LHCN-M2 (cell line): ENCODE data around the gene GPC6. TPM values are rescaled to one million over a fixed set of nuclear protein-coding genes. Genes with fewer than 3 reads are reported as not detected.
"Not testable (repeated sequence)": the region's sequence is repeated elsewhere in the genome, so short reads cannot be mapped to it uniquely, and the experiment has no call there.

Experiments
- DNase-seq: peaks from one replicate; pipeline ENCODE4 v3.0.0-alpha.2; 2012; ENCODE audit warnings: low read depth
- total RNA-seq: library from RNA; depleted of rRNA; stranded (reverse); fragments of >200 nt; gene quantifications from 2 replicates; pipeline ENCODE4 v1.2.3, GENCODE V29; 2014

The GPC6 gene
- total RNA-seq, 1 experiment from 2014 or later = 17.0 TPM

- no peak for DNase-seq
Measured at GRCh38 chr13:93425411-93425810, 198.8 kb downstream of the GPC6 start.

GRCh38 chr13:93430381-93430780 lies 203.8 kb downstream of the GPC6 start:
- DNase-seq = no peak

DNA sequence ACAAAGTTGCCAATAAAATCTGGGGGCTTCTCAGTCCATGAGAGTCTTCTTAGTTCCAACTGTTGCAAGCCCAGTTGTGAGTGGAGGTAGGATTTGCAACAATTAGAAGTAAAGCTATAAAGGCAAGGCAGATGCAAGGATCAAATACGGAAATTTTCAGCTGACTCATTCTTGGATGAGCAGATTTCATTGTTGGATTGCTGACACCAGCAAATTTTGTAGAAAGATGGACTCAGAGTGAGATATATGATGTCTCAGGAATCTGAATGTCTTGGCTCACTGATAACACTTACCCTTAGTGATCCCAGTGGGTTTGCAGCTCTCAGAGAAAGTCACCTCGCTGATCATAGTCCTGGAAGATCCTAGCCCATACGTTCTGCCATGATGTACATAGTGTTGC lies 209.0 kb downstream of the GPC6 start:
- no peak for DNase-seq

- no peak for DNase-seq
Measured at GRCh38 chr13:93437081-93437480, 210.5 kb downstream of the GPC6 start.

DNA sequence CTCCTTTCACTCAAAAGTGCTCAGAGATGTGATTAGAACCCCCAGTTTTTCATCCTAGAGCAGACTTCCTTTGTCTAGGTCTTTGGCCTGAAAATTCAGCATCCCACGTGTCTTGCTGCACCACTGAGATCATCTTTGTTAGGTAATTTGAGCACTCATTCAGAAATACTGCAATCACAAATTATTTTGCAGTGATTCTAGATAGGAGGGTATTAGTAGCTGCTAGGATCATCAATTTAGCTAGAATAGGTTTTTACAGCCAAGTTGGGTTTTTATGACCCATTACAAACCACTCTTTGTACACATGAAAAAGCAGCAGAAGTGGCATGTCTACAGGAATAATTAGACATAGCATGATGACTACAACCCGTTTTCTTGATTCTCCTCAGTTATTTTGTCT lies 219.6 kb downstream of the GPC6 start:
- no peak for DNase-seq

DNA sequence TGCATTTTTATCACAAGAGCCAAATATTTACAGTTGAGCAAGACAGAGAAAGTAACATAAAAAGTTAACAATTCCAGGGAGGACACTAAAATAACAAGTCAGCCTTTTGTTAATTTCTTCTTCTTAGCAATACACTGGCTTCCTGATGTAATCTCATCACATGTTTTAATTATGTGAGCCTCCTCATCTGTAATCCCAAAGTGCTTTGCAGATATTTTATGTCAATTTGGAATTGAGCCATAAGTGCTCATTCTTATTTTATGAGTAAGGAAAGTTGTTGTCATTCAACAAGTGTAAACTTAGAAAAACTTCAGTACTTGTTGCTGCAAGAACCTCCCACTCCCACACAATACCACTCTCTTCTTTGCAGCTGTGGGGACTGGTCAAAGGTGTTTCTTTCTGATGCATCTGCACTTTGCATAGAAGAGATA lies 223.6 kb downstream of the GPC6 start:
- peak; percentile 50 for DNase-seq

DNA sequence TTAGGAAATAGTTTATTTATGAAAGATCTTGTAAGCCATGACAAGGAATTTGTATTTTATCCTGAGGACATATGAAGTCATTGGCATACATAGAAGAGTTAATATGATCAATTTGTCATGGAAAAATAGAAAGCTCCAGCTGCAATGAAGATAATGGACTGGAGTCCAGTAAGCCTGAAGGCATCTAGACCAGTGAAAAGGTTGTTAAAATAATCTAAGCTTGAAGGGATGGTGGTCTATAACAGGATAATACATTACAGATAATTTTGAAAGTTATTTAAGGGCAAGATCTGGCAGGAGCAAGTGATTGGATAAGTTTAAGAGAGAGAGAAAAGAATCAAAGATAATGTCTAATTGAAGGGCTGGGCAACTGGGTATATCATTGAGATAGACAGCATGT lies 224.2 kb downstream of the GPC6 start:
- no peak for DNase-seq

- not testable (repeated sequence) for DNase-seq
Measured at GRCh38 chr13:93454676-93455235, 228.1 kb downstream of the GPC6 start.

- DNase-seq = no peak
Measured at GRCh38 chr13:93455861-93456260, 229.3 kb downstream of the GPC6 start.

DNA sequence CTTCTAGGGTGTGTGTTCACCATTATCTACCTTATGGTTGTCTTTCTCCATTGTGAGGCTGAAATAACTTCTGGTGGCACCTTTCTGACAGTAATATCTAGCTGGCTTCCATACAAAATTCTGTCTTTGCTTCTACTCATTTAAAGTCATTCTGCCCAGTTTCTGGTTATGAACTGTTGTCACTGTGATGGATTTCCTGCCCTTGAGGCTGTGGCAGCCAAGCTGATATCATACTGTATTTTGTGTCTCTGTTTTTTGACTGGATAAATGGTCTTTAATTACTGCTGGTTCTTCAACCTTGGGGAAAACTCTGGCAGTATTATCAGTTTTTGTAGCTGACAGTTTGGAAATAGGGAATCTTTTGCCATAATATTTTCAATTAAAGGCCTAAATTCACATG lies 233.4 kb downstream of the GPC6 start:
- DNase-seq = no peak

GRCh38 chr13:93462151-93462550 lies 235.5 kb downstream of the GPC6 start:
- DNase-seq = no peak

DNA sequence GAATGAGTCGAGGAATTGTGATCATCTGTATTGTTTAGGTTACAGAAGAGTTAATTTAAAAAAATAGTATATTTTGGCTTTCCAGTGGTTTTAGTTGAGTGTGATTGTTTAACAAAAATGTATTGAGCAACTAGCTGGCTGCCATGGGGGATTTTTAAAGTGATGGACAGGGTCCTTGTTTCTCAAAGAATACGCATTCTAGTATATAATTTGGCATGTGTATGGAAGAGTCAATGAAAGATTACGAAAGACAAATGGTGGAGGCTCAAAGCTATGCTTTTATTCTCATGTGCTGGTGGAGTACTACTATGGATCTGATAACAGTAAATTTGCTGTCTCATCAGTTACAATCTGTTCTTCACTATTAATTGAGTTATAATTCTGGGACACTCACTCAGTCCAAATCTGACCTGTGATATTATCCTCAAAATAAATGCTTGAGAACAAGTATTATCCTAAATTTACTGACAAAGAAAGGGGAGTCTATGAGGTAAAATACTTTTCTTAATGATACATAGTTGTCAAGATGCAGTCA lies 240.0 kb downstream of the GPC6 start:
- DNase-seq = no peak

DNA sequence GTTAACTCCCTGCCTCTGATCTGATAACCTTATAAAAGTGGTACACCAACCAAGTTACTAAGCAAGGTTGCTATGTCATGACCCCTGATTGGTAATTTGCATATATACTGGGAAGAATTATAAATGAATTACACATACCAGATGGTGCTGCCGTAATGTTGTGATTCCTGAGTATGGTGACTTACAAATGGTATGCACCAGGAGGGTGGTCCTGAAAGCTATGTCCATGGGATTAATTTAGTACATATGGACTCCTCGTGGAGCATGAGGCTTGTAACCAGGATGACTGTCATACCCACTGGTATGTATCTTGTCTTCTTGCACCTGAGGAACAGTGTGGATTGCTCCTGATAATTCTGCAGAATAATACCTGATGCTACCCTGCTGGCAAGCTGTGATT lies 240.6 kb downstream of the GPC6 start:
- no peak for DNase-seq

GRCh38 chr13:93468433-93468832 lies 241.8 kb downstream of the GPC6 start:
- no peak for DNase-seq

DNA sequence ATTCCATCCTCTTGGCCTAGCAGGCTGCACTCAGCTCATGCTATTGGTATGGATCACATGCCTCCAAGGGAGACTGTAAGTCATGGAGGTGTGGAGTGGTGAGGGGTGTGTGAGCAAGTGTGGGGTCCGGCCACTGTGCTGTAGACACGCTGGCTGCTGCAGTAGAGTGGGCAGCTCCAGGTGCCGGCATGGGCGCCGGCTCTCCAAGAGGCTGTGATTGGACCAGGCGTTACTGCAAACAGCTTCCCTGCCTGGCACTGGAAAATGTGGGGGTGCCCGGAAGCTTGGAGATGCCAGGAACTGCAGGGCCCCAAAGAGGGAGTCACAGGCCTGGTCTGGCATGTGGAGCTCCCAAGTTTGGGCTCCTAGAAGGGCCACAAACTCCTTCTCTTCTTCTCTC lies 245.7 kb downstream of the GPC6 start:
- DNase-seq = no peak

DNA sequence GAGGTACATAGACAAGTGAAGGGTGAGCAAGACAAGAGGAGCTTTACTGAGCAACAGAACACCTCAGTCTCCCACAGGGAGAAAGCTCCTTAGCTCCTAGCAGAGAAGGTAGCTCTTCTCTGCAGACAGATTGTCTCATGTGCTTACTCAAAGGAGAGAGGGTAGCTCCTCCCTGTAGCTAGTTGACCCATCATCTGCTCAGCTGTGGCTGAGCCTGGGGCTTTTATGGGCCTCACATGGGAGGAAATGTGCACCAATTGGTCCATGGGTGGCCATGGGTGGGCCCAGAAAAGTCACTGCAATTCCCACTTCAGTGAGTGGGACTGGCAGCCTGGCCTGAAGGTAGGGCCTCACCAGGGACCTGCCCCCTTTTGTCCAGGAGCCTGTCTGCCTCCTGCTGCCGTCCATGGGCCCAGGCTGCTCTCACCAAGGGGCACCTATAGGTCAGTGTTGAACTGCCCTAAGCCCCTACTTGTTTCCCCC lies 246.2 kb downstream of the GPC6 start:
- no peak for DNase-seq

GRCh38 chr13:93473441-93474270 lies 247.0 kb downstream of the GPC6 start:
- DNase-seq = peak; percentile 90

DNA sequence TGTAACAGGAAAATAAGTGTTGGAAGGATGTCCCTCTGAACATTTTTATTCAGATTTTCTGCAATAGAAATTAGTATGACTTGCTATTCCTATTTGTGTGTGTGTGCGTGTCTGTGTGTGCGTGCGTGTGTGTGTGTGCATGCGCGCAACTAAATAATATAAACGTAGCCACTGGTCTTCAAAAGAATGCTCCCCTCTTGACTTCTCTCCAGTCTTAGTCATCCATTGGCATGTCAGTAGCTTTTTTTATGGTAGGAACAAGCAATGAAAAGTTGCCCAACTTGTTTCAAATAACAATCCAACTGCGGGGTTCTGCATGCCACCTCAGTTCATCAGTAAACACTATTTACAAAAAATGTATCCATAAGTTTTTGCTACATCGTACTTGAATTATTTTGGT lies 249.6 kb downstream of the GPC6 start:
- DNase-seq = peak; percentile 83

DNA sequence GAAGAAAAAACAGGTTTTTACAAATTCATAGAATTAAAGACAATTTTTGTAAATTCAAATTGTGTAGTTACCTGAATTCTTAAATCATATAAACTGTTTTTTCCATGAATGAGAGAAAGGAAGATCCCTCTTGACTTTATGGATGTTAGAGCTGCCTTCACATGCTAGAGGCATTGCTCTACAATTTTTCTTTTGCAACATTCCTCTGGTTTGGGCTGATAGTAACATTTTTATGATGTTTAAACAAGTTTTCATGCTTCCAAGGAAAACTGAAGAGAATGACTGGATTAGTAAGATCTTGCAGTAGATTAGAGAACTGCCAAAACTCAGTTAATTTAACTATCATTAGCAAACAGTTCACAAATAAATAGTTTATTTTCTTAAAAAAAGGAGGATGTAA lies 250.6 kb downstream of the GPC6 start:
- no peak for DNase-seq

DNA sequence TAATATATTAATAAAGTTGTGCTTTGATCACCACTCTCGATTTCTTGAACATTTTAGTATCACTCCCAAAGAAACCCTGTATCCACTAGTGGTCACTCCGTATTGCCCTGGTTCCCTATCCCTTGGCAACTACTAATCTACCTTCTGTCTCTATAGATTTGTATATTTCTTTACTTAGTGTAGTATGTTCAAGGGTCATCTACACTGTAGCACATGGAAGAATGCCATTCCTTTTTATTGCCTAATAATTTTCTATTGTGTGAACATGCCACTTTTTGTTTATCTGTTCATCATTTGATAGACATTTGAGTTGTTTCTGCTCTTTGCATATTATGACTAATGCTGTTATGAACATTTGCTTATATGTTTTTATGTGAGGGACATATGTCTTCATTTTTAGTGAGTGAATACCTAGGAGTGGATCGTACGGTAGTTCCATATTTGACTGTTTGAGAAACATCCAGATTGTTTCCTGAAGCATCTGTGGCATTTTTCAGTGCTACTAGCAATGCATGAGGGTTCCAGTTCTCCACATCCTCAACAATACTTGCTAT lies 254.0 kb downstream of the GPC6 start:
- DNase-seq = no peak

GRCh38 chr13:93496117-93496516 lies 269.5 kb downstream of the GPC6 start:
- not testable (repeated sequence) for DNase-seq

- DNase-seq = no peak
Measured at GRCh38 chr13:93496985-93497673, 270.5 kb downstream of the GPC6 start.
